GM18870 (cell line): ENCODE results near the gene MLIP.
"Not testable (repeated sequence)": the region's sequence is repeated elsewhere in the genome, so short reads cannot be mapped to it uniquely, and the experiment has no call there.

Experiments used
- ATAC-seq: cut with Tn5 transposase; IDR thresholded peaks from one replicate; pipeline ENCODE4 v1.9.1; 2021; ENCODE audit warnings: moderate library complexity; ENCODE audit not compliant: unreplicated experiment

MLIP gene

GRCh38 chr6:54140811-54141210 lies 29.6 kb downstream of the MLIP start:
- ATAC-seq = no peak

DNA sequence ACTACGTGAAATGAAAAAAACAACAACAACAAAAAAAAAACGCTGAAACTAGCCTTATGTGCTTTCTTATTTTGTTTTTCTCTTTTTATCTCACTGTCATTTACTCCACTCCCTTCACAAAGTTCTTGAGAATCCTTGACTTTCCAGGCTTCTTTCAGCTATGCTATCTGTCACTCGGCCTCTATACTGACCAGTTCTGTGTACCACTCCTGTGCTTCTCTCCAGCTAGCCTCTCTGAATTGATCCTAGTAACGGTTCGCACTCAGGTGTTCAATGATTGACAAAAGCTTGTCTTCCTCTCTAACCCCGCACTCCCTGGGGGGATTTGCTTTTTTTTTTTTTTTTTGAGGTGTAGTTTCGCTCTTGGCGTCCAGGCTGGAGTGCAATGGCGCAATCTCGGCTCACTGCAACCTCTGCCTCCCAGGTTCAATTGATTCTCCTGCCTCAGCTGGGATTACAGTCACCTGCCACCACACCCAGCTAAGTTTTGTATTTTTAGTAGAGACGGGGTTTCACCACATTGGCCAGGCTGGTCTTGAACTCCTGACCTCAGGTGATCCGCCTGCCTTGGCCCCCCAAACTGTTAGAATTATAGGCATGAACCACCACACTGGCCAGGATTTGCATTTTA lies 31.8 kb downstream of the MLIP start:
- no peak for ATAC-seq

DNA sequence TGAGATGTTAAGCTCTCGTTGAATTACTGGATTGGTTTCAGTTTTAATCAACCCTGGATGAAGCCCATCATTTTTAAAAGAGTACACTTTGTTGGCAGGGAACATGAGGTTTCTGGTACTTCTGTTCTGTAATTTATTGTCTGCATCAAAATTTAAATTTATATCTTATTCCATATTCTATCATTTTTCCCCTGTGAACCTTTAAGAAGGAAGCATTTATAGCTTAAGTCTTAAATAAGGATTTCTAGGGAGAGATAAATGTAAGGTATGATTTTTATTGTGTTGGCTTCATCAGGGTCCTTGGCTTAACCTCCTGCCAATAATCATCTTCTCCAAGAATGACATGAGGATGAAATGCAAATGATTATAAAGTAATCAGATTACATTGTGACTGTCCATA lies 40.6 kb downstream of the MLIP start:
- ATAC-seq = no peak

- ATAC-seq = no peak
Observed at GRCh38 chr6:54156650-54157250, 45.5 kb downstream of the MLIP start.

DNA sequence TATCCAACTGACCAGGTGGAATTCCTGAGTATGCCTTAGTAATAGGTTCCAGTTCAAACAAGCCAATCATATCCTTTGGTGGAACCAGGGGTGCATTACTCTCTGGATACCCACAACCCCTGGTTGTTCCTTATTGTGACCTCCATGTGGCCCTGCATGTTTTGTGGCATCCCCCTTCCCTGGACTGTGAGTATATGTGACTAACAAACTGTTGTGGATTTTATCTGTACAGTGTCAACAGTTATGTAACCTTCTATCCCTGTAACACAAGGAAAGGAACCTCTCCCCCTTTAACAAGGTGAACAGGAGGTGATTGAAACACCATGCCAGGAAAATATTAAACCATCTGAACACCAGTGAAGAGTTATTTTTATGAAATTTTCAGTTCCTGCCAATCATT lies 46.2 kb downstream of the MLIP start:
- no peak for ATAC-seq

- ATAC-seq = no peak
Observed at GRCh38 chr6:54173089-54173488, 61.8 kb downstream of the MLIP start.

GRCh38 chr6:54179152-54179551 lies 67.9 kb downstream of the MLIP start:
- ATAC-seq = no peak

DNA sequence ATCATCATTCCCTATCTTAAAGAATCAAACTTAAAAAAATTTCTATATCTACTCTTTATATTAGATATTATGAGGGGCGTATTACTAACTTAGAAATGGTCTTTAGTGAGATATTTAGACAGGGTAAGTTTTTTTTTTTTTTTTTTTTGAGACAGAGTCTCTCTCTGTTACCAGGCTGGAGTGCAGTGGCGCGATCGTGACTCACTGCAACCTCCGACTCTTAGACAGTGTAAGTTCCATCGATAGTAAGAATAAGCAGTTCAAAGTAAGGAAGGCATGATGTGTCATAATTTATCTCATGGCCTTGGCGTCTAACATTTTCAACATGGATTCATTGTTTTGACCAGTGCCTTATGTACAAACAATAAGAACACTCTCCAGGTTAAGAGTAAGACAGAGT lies 72.4 kb downstream of the MLIP start:
- ATAC-seq = no peak

- no peak for ATAC-seq
Observed at GRCh38 chr6:54185885-54186284, 74.6 kb downstream of the MLIP start.

- ATAC-seq = no peak
Observed at GRCh38 chr6:54188846-54189245, 77.6 kb downstream of the MLIP start.

DNA sequence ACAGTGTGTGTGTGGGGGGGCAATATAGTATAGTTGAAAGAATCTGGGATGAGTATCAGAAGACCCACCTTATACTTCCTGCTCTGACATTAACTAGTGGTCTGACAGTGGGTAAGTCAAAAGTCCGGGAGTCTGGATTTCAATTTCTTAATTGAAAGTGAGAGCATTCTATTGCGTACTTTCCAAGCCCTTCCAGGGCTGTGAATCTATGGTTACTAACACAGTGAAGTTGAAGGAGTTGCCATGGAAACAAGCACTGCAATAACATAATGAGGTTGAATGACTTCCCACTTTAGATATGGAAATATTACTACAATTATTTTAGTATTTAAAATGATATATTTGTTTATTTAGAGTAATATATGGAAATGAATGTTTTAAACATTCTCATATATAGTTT lies 80.2 kb downstream of the MLIP start:
- ATAC-seq = no peak

DNA sequence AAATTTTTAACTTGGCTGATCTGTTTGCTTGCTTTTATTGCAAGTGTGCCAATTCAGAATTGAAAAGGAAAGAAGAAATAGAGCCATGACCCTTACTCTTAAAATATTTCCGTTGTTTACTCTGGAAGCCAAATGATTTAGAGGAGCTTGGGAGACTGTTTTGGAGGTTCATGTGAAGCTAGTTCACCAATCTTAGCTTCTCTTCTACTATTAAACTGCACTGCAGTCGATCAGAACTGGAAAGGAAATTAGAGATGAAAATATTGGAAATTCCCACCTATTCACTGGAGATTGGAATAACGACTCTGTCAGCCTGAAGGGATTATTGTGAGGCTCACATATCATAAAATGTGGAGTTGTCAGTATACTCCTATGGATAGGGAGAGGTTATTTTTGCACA lies 81.8 kb downstream of the MLIP start:
- ATAC-seq = no peak

GRCh38 chr6:54193560-54193959 lies 82.3 kb downstream of the MLIP start:
- ATAC-seq = no peak

- no peak for ATAC-seq
Observed at GRCh38 chr6:54194067-54194466, 82.8 kb downstream of the MLIP start.

DNA sequence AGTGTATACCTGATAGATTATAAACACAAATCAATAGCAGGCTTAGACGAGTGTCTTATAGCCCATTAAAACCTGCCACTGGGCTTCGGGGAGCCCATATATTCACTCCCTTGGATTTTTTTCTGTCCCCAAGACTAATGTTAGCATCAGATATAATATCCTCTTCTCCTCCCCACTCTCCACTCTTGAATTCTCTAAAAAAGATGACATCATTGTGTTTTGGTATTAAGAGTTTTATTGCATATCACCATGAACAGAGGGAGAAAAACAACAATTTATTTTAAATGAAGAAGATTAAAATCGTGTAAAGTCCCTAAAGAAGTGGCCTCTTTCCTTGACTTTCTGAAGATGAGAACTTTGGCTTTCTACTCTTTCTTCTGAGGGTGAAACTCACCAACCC lies 84.4 kb downstream of the MLIP start:
- ATAC-seq = no peak

DNA sequence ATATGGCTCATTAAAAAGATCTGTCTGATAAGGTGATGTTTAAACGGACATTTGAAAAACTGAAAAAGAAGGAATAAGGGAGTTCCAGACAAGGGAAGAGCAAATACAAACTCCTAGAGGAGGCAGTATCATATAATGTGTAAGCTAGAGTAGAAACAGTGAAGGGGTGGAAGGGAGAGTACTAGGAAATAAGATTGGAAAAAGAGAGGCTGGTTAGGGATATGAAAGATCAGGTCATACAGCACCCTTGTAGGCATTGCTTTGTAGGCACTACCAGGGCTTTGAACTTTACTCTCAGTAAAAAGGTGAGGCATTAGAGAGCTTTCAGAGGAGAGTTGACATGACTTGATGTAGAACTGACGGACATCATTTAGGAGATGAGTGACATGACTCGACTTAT lies 85.7 kb downstream of the MLIP start:
- no peak for ATAC-seq

DNA sequence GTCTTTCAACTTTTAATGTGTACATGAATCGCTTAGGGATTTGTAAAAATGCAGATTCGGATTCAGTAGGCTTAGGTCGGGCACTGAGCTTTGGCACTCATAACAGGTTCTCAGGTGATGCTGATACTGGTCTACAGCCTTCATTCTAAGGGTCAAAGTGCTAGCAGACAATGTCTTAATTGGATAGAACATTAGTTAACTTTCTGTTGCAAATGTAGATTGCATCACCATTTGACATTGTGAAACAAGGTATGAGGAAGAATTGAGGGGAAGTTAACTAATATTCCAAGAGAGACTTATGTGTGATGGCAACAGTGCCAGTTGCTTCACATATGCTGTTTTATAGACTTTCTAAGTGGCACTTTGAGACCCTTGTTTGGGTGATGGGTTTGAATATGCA lies 86.9 kb downstream of the MLIP start:
- no peak for ATAC-seq

- not testable (repeated sequence) for ATAC-seq
Observed at GRCh38 chr6:54203474-54204035, 92.3 kb downstream of the MLIP start.

- ATAC-seq = no peak
Observed at GRCh38 chr6:54204921-54205591, 93.8 kb downstream of the MLIP start.

DNA sequence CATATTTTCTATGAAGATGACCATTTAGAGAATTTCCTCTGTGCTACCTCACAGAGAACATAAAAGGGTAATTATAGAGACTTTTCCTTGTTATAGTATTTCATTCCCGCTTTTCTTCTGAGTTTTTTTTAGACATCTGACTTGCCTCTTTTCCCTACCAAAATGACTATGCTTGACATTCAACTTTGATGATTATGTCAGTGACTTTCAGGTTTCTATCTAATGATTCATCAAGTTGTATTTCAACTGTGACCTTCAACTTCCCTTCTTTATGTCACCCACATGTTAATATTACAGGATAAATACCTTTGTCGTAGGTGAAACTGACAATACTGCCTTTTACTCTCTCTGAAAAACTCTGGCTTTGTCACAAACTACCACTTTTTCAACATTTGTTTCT lies 95.3 kb downstream of the MLIP start:
- ATAC-seq = no peak

DNA sequence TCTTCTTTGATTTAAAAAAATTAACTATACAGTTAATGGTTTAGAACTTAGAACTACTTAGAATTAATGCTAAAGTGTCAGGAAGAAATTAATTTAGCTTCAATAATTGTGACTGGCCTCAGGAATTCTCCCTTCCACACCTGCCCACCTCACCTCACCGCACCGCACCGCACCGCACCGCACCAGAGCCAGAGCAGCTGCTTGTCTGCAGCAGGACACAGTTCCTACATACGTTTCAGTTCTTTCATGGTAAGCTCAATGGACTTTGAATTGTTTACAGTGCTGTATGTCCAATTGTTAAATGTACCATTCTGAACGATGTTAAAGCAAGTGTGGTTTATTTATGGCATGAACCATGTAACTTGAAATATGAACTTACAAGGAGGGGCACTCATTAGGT lies 98.7 kb downstream of the MLIP start:
- ATAC-seq = not testable (repeated sequence)

DNA sequence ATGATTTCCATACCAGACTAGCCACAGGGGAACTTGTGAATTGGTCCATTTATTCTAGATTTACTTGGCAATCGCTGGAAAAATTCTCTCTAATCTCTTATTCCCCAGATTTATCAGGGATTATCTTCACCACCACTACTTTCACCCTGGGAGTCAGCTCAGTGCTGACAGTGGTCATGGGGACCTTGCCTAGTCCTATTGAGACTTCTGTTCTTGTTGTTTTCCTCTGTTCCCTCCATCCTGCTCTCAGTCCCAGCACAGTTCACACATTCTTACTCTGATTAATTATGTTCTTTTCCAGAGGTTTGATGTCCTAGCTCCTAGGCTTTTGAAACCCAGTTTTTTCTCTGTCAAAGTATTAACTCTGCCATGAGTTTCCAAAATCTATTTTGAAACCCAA lies 103.0 kb downstream of the MLIP start:
- no peak for ATAC-seq
